K562 (cell line): ENCODE measurements around the gene PGA3. TPM values are rescaled to one million over a fixed set of nuclear protein-coding genes. Genes with fewer than 3 reads are reported as not detected.

Experiments used
- BCOR ChIP-seq: fragments of 450-650 bp; IDR thresholded peaks from 2 replicates; pipeline ENCODE4 v1.6.1; 2016
- BRF2 ChIP-seq: IDR thresholded peaks from 3 replicates; pipeline ENCODE4 v1.6.1; 2011; ENCODE audit warnings: borderline replicate concordance, mild to moderate bottlenecking; ENCODE audit not compliant: insufficient read length, insufficient read depth
- ELK1 ChIP-seq: sonication (generic); formaldehyde crosslinking; IDR thresholded peaks from 2 replicates; pipeline ENCODE4 v1.8.1; 2022; ENCODE audit warnings: missing genetic modification reagents
- HES1 ChIP-seq: fragments of 450-650 bp; IDR thresholded peaks from 2 replicates; pipeline ENCODE4 v1.6.1; 2016; ENCODE audit warnings: low read depth, mild to moderate bottlenecking, moderate library complexity
- MED1 ChIP-seq: sonication (generic); formaldehyde crosslinking; IDR thresholded peaks from 2 replicates; pipeline ENCODE4 v1.8.1; 2023; ENCODE audit warnings: missing genetic modification reagents, borderline replicate concordance
- NEUROD1 ChIP-seq: fragments of 150-350 bp; IDR thresholded peaks from 2 replicates; pipeline ENCODE4 v1.6.1; 2014; ENCODE audit warnings: borderline replicate concordance, low read length, low read depth; ENCODE audit not compliant: partially characterized antibody
- PCBP2 ChIP-seq: fragments of 200-400 bp; formaldehyde crosslinking; IDR thresholded peaks from 2 replicates; pipeline ENCODE4 v1.6.1; 2018; ENCODE audit warnings: low read length, low read depth, mild to moderate bottlenecking, moderate library complexity; ENCODE audit not compliant: poor library complexity, severe bottlenecking
- POLR2AphosphoS5 ChIP-seq: IDR thresholded peaks from 2 replicates; pipeline ENCODE4 v1.6.1; 2011; ENCODE audit warnings: mild to moderate bottlenecking, low read depth, low read length, moderate library complexity; ENCODE audit not compliant: control insufficient read depth, insufficient read depth
- SMARCA5 ChIP-seq: fragments of 450-650 bp; IDR thresholded peaks from 2 replicates; pipeline ENCODE4 v1.6.1; 2016
- SMARCE1 ChIP-seq: fragments of 450-650 bp; IDR thresholded peaks from 2 replicates; pipeline ENCODE4 v1.7.1; 2016; ENCODE audit warnings: mild to moderate bottlenecking
- TFAP4 ChIP-seq: sonication (generic); formaldehyde crosslinking; IDR thresholded peaks from 2 replicates; pipeline ENCODE4 v1.8.0; 2022; ENCODE audit warnings: missing genetic modification reagents, mild to moderate bottlenecking, moderate library complexity, borderline replicate concordance
- YY1 ChIP-seq, 3 experiments: IDR thresholded peaks; 2 replicates each; pipeline ENCODE4 v1.6.1; 2011; ENCODE audit warnings: low read length in 2 of 3, mild to moderate bottlenecking in 2 of 3, moderate library complexity in 2 of 3, borderline replicate concordance in 1 of 3, control low read depth in 1 of 3, low read depth in 1 of 3; ENCODE audit not compliant: insufficient read depth in 3 of 3, insufficient replicate concordance in 2 of 3, control insufficient read depth in 1 of 3, insufficient read length in 1 of 3; ENCODE audit errors: extremely low read depth in 1 of 3
- ZBTB12 ChIP-seq: fragments of 250-450 bp; sonication (Bioruptor Pico); IDR thresholded peaks from 2 replicates; pipeline ENCODE4 v1.4.0; 2020
- ZNF24 ChIP-seq: fragments of 450-650 bp; IDR thresholded peaks from 2 replicates; pipeline ENCODE4 v1.6.1; 2016
- ZNF639 ChIP-seq, 2 experiments: fragments of 200-800 bp in 1 of 2; sonication (Bioruptor generic) in 1 of 2; sonication (generic) in 1 of 2; formaldehyde crosslinking in 1 of 2; IDR thresholded peaks in 1 of 2; conservative IDR thresholded peaks in 1 of 2; 2 replicates each; pipeline versions ENCODE4 v1.5.0 to v1.6.1; 2016 to 2020; ENCODE audit warnings: missing compliant biosample characterization in 1 of 2, missing genetic modification characterization in 1 of 2, missing genetic modification reagents in 1 of 2
- polyA plus RNA-seq, 8 experiments: library from polyadenylated mRNA; depleted of rRNA in 4 of 8; stranded (reverse) in 5 of 8; unstranded in 3 of 8; fragments of >200 nt; fragmentation: Nextera tagmentation in 2 of 8; fragmentation: Illumina TruSeq in 1 of 8; extraction: Ambion mirVana in 2 of 8; extraction: Trizol in 1 of 8; gene quantifications; 2 replicates each; pipeline versions ENCODE4 v1.2.1 to v1.2.3, GENCODE V29; 2011 to 2014; ENCODE audit warnings: inconsistent platforms in 1 of 8, missing spikeins in 1 of 8
- total RNA-seq, 7 experiments: library from RNA; depleted of rRNA in 6 of 7; stranded (reverse); fragments of >200 nt in 6 of 7; fragmentation: Illumina TruSeq in 2 of 7; extraction: Trizol in 2 of 7; gene quantifications; 2 replicates each; pipeline versions ENCODE4 v1.2.1 to v1.2.3, GENCODE V29; 2011 to 2021; ENCODE audit warnings: low replicate concordance in 1 of 7

Gene PGA3
- total and polyA plus RNA-seq, 9 of the 15 experiments (the other 6 are each of a cell fraction or from before 2014, with no cell fraction given) = 0.15 to 0.18 (median 0.18) TPM; not detected in 6

- TF ChIP-seq ZBTB12 (CRISPR knock-in tag) (no peak), SMARCA5 (peak; percentile 79; the same call in 1 of the 2 replicates), NEUROD1 (peak; percentile 62), BCOR (peak; percentile 86), MED1 (CRISPR knock-in tag) (no peak), POLR2AphosphoS5 (peak; percentile 93), PCBP2 (no peak), YY1 (IDR thresholded peaks at IDR 0.05; ENCODE audit: borderline replicate concordance in 1 of 3, control insufficient read depth in 1 of 3, extremely low read depth in 1 of 3, insufficient read depth in 3 of 3, insufficient read length in 1 of 3, insufficient replicate concordance in 2 of 3, low read depth in 1 of 3, low read length in 2 of 3) (no peak), ZNF24 (no peak), TFAP4 (no peak), ELK1 (CRISPR knock-in tag) (no peak), ZNF639 (CRISPR knock-in tag; conservative IDR thresholded peaks at IDR 0.05 in 1 of 2, IDR thresholded peaks at IDR 0.05 in 1 of 2) (no peak), HES1 (no peak), SMARCE1 (peak; percentile 91), BRF2 (no peak)
Measured at GRCh38 chr11:61163714-61164605, 39.4 kb upstream of the PGA3 start (continued).
